NB4 (cell line): ENCODE results near the gene ST8SIA2.
"Not testable (repeated sequence)": the region's sequence is repeated elsewhere in the genome, so short reads cannot be mapped to it uniquely, and the experiment has no call there.

Experiments used
- POLR2A ChIP-seq: IDR thresholded peaks from 2 replicates; pipeline ENCODE4 v1.6.1; 2011; ENCODE audit warnings: mild to moderate bottlenecking; ENCODE audit not compliant: insufficient read length; ENCODE audit errors: extremely low read depth
- TF ChIP-seq, protein P1 (sequence below): IDR thresholded peaks from one replicate; pipeline ENCODE4 v1.5.1; 2012; ENCODE audit warnings: low read depth, low read length
- TF ChIP-seq, protein P2 (sequence below): IDR thresholded peaks from 2 replicates; pipeline ENCODE4 v1.6.1; 2011; ENCODE audit warnings: low read depth, low read length

DNA sequence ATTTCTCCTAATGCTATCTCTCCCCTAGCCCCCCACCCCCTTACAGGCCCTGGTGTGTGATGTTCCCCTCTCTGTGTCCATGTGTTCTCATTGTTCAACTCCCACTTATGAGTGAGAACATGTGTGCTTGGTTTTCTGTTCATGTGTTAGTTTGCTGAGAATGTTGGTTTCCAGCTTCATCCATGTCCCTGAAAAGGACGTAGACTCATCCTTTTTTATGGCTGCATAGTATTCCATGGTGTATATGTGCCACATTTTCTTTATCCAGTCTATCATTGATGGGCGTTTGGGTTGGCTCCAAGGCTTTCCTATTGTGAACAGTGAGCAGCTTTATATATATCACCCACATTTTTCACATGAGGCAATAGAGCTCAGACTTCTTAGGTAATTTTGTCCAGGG, 86.0 kb downstream of the ST8SIA2 start:
- TF ChIP-seq, protein P1, sequence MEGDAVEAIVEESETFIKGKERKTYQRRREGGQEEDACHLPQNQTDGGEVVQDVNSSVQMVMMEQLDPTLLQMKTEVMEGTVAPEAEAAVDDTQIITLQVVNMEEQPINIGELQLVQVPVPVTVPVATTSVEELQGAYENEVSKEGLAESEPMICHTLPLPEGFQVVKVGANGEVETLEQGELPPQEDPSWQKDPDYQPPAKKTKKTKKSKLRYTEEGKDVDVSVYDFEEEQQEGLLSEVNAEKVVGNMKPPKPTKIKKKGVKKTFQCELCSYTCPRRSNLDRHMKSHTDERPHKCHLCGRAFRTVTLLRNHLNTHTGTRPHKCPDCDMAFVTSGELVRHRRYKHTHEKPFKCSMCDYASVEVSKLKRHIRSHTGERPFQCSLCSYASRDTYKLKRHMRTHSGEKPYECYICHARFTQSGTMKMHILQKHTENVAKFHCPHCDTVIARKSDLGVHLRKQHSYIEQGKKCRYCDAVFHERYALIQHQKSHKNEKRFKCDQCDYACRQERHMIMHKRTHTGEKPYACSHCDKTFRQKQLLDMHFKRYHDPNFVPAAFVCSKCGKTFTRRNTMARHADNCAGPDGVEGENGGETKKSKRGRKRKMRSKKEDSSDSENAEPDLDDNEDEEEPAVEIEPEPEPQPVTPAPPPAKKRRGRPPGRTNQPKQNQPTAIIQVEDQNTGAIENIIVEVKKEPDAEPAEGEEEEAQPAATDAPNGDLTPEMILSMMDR, result not testable (repeated sequence)
- not testable (repeated sequence) for TF ChIP-seq POLR2A
- TF ChIP-seq, protein P2, sequence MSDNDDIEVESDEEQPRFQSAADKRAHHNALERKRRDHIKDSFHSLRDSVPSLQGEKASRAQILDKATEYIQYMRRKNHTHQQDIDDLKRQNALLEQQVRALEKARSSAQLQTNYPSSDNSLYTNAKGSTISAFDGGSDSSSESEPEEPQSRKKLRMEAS, result not testable (repeated sequence)
